ENCODE measurements around the gene CDKN3. TPM values are rescaled to one million over a fixed set of nuclear protein-coding genes. Genes with fewer than 3 reads are reported as not detected.

CDKN3 gene
- polyA plus RNA-seq, 3 donors, result 0.45 to 1.8 (median 0.65) TPM

- Histone ChIP-seq H3K36me3 (replicated peaks in 1 of 2; ENCODE audit: control insufficient read depth in 1 of 2, insufficient read depth in 2 of 2, low read length in 2 of 2) (no peaks in the 10 kb centered on the region), H3K4me3 (replicated peaks in 1 of 3; ENCODE audit: low read depth in 2 of 3, low read length in 3 of 3) (no peak overlapping the region), H3K4me2 (replicated peaks; ENCODE audit: extremely low read depth, low read length, poor library complexity, severe bottlenecking) (no peak overlapping the region), H3K27ac (ENCODE audit: low read depth in 1 of 2, low read length in 2 of 2) (no peak overlapping the region), H3K27me3 (ENCODE audit: control insufficient read depth in 2 of 2, insufficient read depth in 2 of 2, low read length in 2 of 2) (no peaks in the 10 kb centered on the region), H3K9me3 (replicated peaks in 1 of 2; ENCODE audit: control insufficient read depth in 1 of 2, insufficient read depth in 1 of 2, low read length in 2 of 2) (no peaks in the 10 kb centered on the region), H3K79me2 (ENCODE audit: insufficient read depth, low read length) (no peaks in the 10 kb centered on the region), H2AFZ (ENCODE audit: insufficient read depth, low read depth, low read length, poor library complexity, severe bottlenecking) (no peak overlapping the region), H3K4me1 (ENCODE audit: control insufficient read depth in 1 of 2, insufficient read depth in 2 of 2, low read length in 2 of 2) (no peaks in the 10 kb centered on the region), H4K20me1 (ENCODE audit: insufficient read depth, low read length) (no peaks in the 10 kb centered on the region), H3K9ac (ENCODE audit: insufficient read depth, low read length, poor library complexity, severe bottlenecking) (no peak overlapping the region)
- Mint-ChIP-seq H3K4me3 (no peak overlapping the region), H3K36me3 (no peaks in the 10 kb centered on the region), H3K27ac (peak overlapping the region in 1 of 7 donors; percentile 6), H3K9me3 (no peaks in the 10 kb centered on the region), H3K27me3 (ENCODE audit: low read depth in 3 of 3) (no peaks in the 10 kb centered on the region), H3K4me1 (peaks cover 13% of the 10 kb centered on the region)
- no peak for DNase-seq
- WGBS (ENCODE audit: insufficient coverage), result 91% methylated on average over 6 of the region's 9 CpGs
- TF ChIP-seq CTCF (IDR thresholded peaks at IDR 0.05), result no peak
- intact Hi-C loops (cut with micrococcal nuclease), result no loop called here
Measured at GRCh38 chr14:54366736-54367735, 29.8 kb upstream of the CDKN3 start.

- no peaks in the 10 kb centered on the region for H3K4me1 ChIP-seq (ENCODE audit: control insufficient read depth in 1 of 2, insufficient read depth in 2 of 2, low read length in 2 of 2)
- H3K27ac ChIP-seq (ENCODE audit: low read depth in 1 of 2, low read length in 2 of 2), result no peak overlapping the region
- H2AFZ ChIP-seq (ENCODE audit: insufficient read depth, low read depth, low read length, poor library complexity, severe bottlenecking), result no peak overlapping the region
- no peaks in the 10 kb centered on the region for H3K79me2 ChIP-seq (ENCODE audit: insufficient read depth, low read length)
- H3K27me3 ChIP-seq (ENCODE audit: control insufficient read depth in 2 of 2, insufficient read depth in 2 of 2, low read length in 2 of 2), result no peaks in the 10 kb centered on the region
- Mint-ChIP-seq H3K4me3 (no peak overlapping the region), H3K27me3 (ENCODE audit: low read depth in 3 of 3) (no peaks in the 10 kb centered on the region), H3K36me3 (no peaks in the 10 kb centered on the region), H3K4me1 (peaks cover 7% of the 10 kb centered on the region), H3K27ac (no peak overlapping the region), H3K9me3 (no peaks in the 10 kb centered on the region)
- no peak overlapping the region for H3K4me2 ChIP-seq (replicated peaks; ENCODE audit: extremely low read depth, low read length, poor library complexity, severe bottlenecking)
- H3K9me3 ChIP-seq (replicated peaks in 1 of 2; ENCODE audit: control insufficient read depth in 1 of 2, insufficient read depth in 1 of 2, low read length in 2 of 2), result no peaks in the 10 kb centered on the region
- H4K20me1 ChIP-seq (ENCODE audit: insufficient read depth, low read length), result no peaks in the 10 kb centered on the region
- H3K36me3 ChIP-seq (replicated peaks in 1 of 2; ENCODE audit: control insufficient read depth in 1 of 2, insufficient read depth in 2 of 2, low read length in 2 of 2), result no peaks in the 10 kb centered on the region
- H3K4me3 ChIP-seq (replicated peaks in 1 of 3; ENCODE audit: low read depth in 2 of 3, low read length in 3 of 3), result no peak overlapping the region
- DNase-seq, result no peak
- intact Hi-C loops (cut with micrococcal nuclease), result no loop called here
- TF ChIP-seq CTCF (IDR thresholded peaks at IDR 0.05), result no peak
- H3K9ac ChIP-seq (ENCODE audit: insufficient read depth, low read length, poor library complexity, severe bottlenecking), result no peak overlapping the region
- 83% methylated on average over 1 of the region's 4 CpGs for WGBS (ENCODE audit: insufficient coverage)
Measured at GRCh38 chr14:54368291-54368690, 28.5 kb upstream of the CDKN3 start.
